BE2C (cell line): ENCODE data around the gene TESK2.

Experiments used
- DNase-seq: peaks from one replicate; pipeline ENCODE4 v3.0.0-alpha.2; 2020
- H3K27me3 ChIP-seq: fragments of 250-450 bp; sonication (Bioruptor Pico); 2 replicates; pipeline ENCODE4 v1.5.1; 2020; ENCODE audit warnings: mild to moderate bottlenecking
- H3K36me3 ChIP-seq: fragments of 250-450 bp; sonication (Bioruptor Pico); 2 replicates; pipeline ENCODE4 v1.5.1; 2020; ENCODE audit warnings: mild to moderate bottlenecking
- H3K4me1 ChIP-seq: fragments of 250-450 bp; sonication (Bioruptor Pico); 2 replicates; pipeline ENCODE4 v1.5.1; 2020
- H3K4me3 ChIP-seq: 2 replicates; pipeline ENCODE4 v1.5.1; 2011; ENCODE audit warnings: low read depth, low read length
- H3K9me3 ChIP-seq: fragments of 250-450 bp; sonication (Bioruptor Pico); 2 replicates; pipeline ENCODE4 v1.5.1; 2020
- CTCF ChIP-seq: IDR thresholded peaks from 2 replicates; pipeline ENCODE4 v1.5.1; 2012; ENCODE audit warnings: mild to moderate bottlenecking, low read depth, low read length

The TESK2 gene

GRCh38 chr1:45304311-45305081, 186.5 kb downstream of the TESK2 start:
- H3K4me3 ChIP-seq, result peak overlapping the region; percentile 58
- no peak for DNase-seq
- H3K27me3 ChIP-seq, result no peaks in the 10 kb centered on the region
- no peaks in the 10 kb centered on the region for H3K36me3 ChIP-seq
- no peaks in the 10 kb centered on the region for H3K4me1 ChIP-seq
- H3K9me3 ChIP-seq, result no peaks in the 10 kb centered on the region
- TF ChIP-seq CTCF, result no peak

- H3K36me3 ChIP-seq, result no peaks in the 10 kb centered on the region
- no peaks in the 10 kb centered on the region for H3K4me1 ChIP-seq
- DNase-seq, result peak; percentile 94
- no peaks in the 10 kb centered on the region for H3K27me3 ChIP-seq
- H3K4me3 ChIP-seq, result peak overlapping the region; percentile 58
- TF ChIP-seq CTCF, result peak; percentile 46
- no peaks in the 10 kb centered on the region for H3K9me3 ChIP-seq
These were observed 187.2 kb downstream of the TESK2 start for GRCh38 chr1:45303520-45304310.

GRCh38 chr1:45302505-45303150, 188.3 kb downstream of the TESK2 start:
- no peaks in the 10 kb centered on the region for H3K36me3 ChIP-seq
- TF ChIP-seq CTCF, result no peak
- DNase-seq, result no peak
- H3K4me1 ChIP-seq, result no peaks in the 10 kb centered on the region
- H3K9me3 ChIP-seq, result no peaks in the 10 kb centered on the region
- H3K4me3 ChIP-seq, result peak overlapping the region; percentile 55
- H3K27me3 ChIP-seq, result no peaks in the 10 kb centered on the region

GRCh38 chr1:45300669-45300997, 190.3 kb downstream of the TESK2 start:
- H3K4me3 ChIP-seq, result no peak overlapping the region

GRCh38 chr1:45299981-45300668, 190.8 kb downstream of the TESK2 start:
- Histone ChIP-seq H3K27me3 (no peaks in the 10 kb centered on the region), H3K4me3 (no peak overlapping the region), H3K36me3 (no peaks in the 10 kb centered on the region), H3K4me1 (no peaks in the 10 kb centered on the region), H3K9me3 (no peaks in the 10 kb centered on the region)
- peak; percentile 46 for DNase-seq
- peak; percentile 68 for TF ChIP-seq CTCF

More at GRCh38 chr1:45300669-45300997, 190.3 kb downstream of the TESK2 start:
- Histone ChIP-seq H3K36me3 (no peaks in the 10 kb centered on the region), H3K4me1 (no peaks in the 10 kb centered on the region), H3K27me3 (no peaks in the 10 kb centered on the region), H3K9me3 (no peaks in the 10 kb centered on the region)
- no peak for DNase-seq
- no peak for TF ChIP-seq CTCF
